Esophagus muscularis mucosa (tissue), 3 donors: ENCODE measurements around the gene MED22.

Source experiments
- POLR2A ChIP-seq: fragments of 450-650 bp; IDR thresholded peaks from one replicate; pipeline ENCODE4 v1.6.1; 2017; ENCODE audit warnings: antibody characterized with exemption, moderate library complexity, mild to moderate bottlenecking, low read depth
- TF ChIP-seq, protein P1 (sequence below), 3 experiments: fragments of 200-600 bp in 2 of 3; fragments of 450-650 bp in 1 of 3; sonication (generic) in 2 of 3; IDR thresholded peaks; one replicate each; pipeline ENCODE4 v1.5.1; 2017 to 2019; ENCODE audit warnings: antibody characterized with exemption in 3 of 3, mild to moderate bottlenecking in 2 of 3, moderate library complexity in 1 of 3

DNA sequence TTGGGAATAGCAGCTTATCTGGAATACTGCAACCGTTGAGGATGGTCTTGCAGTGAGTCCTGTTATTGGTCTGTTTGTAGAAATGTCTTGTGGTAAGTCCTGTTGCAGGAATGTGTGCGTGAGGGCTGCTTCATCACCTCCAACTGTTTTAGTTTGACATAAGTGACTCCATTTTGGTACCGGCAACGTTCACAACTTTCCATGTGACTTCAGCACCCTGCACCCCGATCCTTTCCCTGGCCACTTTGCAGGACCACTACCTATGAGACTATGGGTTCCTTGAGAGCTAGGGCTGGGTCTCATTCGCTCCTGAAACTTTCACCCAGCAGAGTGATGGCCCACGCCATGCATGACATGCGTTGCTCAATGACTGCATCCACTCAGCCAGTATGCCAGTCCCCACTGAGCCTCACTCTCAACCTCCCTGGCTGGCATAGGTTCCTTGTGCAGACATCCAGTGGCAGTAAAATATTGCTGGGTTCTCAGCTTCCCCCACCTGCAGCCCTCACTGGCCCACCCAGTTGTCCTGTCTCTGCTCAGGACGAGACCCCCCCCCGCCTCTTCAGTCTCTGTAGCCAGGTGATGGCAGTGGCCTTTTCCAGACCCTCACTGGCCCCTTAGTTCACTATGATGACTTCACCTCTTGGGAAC, 20.0 kb downstream of the MED22 start:
- TF ChIP-seq, protein P1, sequence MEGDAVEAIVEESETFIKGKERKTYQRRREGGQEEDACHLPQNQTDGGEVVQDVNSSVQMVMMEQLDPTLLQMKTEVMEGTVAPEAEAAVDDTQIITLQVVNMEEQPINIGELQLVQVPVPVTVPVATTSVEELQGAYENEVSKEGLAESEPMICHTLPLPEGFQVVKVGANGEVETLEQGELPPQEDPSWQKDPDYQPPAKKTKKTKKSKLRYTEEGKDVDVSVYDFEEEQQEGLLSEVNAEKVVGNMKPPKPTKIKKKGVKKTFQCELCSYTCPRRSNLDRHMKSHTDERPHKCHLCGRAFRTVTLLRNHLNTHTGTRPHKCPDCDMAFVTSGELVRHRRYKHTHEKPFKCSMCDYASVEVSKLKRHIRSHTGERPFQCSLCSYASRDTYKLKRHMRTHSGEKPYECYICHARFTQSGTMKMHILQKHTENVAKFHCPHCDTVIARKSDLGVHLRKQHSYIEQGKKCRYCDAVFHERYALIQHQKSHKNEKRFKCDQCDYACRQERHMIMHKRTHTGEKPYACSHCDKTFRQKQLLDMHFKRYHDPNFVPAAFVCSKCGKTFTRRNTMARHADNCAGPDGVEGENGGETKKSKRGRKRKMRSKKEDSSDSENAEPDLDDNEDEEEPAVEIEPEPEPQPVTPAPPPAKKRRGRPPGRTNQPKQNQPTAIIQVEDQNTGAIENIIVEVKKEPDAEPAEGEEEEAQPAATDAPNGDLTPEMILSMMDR (IDR thresholded peaks at IDR 0.05): no peak
- TF ChIP-seq POLR2A: no peak
